ENCODE data around the gene OR52D1.

The OR52D1 gene

GRCh38 chr11:5514841-5515240, 26.4 kb downstream of the OR52D1 start:
- no peak for DNase-seq

- no peak for DNase-seq
Observed at GRCh38 chr11:5516599-5516998, 28.1 kb downstream of the OR52D1 start, which contains the start of gene UBQLNL. UBQLNL (minus strand) TSS chr11:5516699; CDS start chr11:5516441, 258 bp downstream.

- no peak for DNase-seq
Observed at GRCh38 chr11:5521540-5521939, 33.1 kb downstream of the OR52D1 start.

GRCh38 chr11:5522308-5522707, 33.8 kb downstream of the OR52D1 start:
- DNase-seq = no peak

GRCh38 chr11:5524756-5525155, 36.3 kb downstream of the OR52D1 start:
- DNase-seq = peak; percentile 61

DNA sequence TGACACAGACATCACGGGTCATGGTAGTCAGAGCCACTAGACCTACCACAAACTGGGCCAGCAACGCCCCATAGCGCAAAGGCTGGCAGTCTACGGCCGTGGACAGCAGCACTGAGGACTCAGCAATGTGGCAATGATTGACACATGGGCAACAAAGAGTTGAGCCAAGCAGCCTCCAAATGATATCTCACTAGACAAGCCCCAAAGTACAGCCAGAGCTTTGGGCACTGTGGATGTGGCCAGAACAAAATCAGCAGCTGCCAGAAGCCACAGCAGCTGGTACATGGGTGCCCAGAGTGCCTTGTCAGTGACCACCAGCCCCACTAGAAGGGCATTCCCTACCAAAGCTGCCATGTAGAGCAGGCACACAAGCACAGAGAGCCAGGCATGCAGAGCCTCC, 39.2 kb downstream of the OR52D1 start:
- DNase-seq = no peak

GRCh38 chr11:5528495-5528894, 40.0 kb downstream of the OR52D1 start:
- DNase-seq = no peak

- DNase-seq = no peak
Observed at GRCh38 chr11:5531053-5531831, 42.8 kb downstream of the OR52D1 start.

DNA sequence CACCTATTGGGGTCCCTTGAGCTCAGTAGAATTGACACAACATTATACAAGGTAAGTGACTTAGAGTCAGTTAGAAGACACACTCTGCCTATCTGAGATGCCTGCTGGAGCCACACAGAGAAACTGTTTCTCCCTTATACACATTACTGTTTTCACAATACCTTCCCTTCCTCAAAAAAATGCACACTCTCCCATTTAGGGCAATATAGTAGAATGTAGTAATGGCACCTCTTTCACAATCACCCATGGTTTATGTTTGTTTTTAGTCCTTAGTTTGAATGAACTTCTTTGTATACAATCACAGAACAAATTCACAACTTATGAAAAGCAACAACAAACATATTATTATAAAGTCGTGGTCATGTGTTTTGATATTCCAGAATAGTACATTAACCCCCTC, 45.6 kb downstream of the OR52D1 start:
- DNase-seq = no peak

- DNase-seq = no peak
Observed at GRCh38 chr11:5536482-5536881, 48.0 kb downstream of the OR52D1 start.
